ENCODE data around the gene MAP3K1.
A peak's percentile ranks its signal among the peaks of the same experiment; 100 is the strongest.

DNA sequence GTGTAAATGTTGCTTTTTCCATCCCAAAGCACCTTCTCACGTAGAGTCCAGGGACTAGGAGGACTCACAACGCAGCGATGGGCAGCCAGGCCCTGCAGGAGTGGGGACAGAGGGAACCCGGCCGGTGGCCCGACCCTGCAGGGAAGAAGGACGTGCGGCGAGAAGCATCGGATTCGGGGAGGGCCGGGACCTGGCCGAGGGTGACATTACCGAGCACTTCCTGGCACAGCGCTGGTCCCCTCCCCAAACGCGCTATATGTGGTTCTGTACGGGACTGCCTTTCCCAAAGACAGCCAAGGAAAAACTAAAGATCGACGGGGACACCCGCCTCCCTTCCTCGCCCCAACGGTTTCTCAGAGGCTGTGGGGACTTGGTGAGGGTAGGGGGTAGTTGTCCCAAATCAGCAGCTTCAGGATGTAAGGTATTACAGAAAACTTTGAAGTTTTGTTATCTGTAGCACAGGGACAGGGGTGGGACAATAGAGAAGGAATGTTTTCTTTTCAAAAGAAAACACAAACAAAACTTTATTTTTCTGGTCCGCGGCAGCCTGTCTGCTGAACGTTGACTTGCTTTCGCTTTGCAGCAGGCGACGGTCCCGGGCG lies 887 bp upstream of the MAP3K1 start:
- TF ChIP-seq, protein P1, sequence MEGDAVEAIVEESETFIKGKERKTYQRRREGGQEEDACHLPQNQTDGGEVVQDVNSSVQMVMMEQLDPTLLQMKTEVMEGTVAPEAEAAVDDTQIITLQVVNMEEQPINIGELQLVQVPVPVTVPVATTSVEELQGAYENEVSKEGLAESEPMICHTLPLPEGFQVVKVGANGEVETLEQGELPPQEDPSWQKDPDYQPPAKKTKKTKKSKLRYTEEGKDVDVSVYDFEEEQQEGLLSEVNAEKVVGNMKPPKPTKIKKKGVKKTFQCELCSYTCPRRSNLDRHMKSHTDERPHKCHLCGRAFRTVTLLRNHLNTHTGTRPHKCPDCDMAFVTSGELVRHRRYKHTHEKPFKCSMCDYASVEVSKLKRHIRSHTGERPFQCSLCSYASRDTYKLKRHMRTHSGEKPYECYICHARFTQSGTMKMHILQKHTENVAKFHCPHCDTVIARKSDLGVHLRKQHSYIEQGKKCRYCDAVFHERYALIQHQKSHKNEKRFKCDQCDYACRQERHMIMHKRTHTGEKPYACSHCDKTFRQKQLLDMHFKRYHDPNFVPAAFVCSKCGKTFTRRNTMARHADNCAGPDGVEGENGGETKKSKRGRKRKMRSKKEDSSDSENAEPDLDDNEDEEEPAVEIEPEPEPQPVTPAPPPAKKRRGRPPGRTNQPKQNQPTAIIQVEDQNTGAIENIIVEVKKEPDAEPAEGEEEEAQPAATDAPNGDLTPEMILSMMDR (IDR thresholded peaks at IDR 0.05): peak; percentile 34; the same call in 1 of the 2 replicates
- TF ChIP-seq ZFX (IDR thresholded peaks at IDR 0.05; ENCODE audit: borderline replicate concordance): no peak
